HG02981 (cell line): ENCODE measurements around the gene AZU1.

Experiments
- ATAC-seq: cut with Tn5 transposase; IDR thresholded peaks from one replicate; pipeline ENCODE4 v1.9.1; 2021; ENCODE audit warnings: mild to moderate bottlenecking, moderate library complexity; ENCODE audit not compliant: unreplicated experiment

AZU1 gene, protein sequence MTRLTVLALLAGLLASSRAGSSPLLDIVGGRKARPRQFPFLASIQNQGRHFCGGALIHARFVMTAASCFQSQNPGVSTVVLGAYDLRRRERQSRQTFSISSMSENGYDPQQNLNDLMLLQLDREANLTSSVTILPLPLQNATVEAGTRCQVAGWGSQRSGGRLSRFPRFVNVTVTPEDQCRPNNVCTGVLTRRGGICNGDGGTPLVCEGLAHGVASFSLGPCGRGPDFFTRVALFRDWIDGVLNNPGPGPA

DNA sequence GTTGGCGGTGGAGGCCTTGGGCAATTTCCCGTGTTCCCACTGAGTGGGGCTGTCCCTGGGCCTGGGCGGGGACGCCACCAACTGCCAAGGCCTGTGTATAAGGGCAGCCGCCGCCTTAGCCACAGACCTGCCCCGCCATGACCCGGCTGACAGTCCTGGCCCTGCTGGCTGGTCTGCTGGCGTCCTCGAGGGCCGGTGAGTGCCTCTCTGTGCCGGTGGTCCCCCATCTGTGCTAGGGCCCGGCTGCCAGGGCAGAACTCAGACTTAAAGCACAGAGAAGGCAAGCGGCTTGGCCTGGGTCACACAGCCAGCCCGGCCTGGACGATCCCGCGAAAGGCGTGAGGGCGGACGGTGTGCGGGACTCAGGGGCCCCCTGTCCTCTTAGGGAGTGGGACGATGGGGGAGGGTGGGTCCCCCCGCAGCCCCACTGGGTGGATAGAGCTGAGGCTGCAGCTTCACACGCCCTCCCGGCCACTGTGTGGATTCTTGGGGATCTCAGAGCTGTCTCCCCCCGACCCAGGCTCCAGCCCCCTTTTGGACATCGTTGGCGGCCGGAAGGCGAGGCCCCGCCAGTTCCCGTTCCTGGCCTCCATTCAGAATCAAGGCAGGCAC, at the start of gene AZU1:
TSS of gene AZU1 (plus strand) at position 128 of the 612 bp plus-strand sequence. CDS start at position 138, 10 bp downstream.
- ATAC-seq, result no peak

DNA sequence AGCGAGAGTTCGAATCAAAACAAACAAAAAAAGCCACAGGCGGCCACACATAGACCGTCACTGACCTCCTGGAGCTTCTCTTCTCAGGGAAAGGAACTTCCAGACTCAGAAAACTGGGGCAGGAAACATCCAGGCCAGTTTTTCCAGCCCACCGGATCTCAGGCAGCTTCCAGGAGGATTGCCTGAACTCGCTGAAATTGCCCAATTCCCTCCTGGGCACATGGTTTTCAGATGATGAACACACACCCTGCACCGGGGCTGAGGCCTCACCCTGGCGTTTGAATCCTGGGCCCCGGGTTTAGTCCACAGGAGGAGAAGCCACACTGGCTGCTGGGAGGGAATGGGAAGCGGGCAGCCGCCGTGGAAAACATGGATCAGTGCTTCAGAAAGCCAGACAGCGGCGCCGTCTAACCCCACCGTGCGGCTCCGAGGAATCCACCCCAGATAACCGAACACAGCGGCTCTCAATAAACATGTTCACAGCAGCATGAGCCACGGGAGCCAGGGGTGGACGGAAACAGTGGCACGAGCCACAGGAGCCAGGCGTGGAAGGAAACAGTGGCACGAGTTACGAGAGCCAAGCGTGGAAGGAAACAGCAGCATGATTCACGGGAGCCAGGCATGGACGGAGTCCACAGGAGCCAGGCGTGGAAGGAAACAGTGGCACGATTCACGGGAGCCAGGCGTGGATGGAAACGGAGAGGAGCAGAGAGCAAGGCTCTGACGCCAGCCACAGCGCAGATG, 48.6 kb upstream of the AZU1 start:
- ATAC-seq, result no peak

DNA sequence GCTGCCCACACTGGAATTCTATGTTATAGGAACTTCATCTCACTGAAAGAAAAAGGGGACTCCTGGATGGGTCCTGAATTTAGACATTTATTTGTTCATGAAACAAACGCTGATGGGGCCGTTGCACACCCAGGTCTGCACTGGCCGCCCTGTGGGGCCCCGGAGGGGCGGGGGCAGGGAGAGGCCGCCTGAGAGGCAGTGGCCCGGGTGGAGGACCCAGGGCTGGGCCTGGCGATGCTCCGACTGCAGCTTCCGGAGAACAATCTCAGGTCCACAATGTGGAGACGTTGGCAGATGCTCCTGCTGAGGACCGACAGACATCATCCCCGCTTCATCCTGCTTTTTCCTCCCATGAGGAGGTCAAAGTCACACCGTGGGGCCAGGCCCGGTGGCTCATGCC, 46.7 kb upstream of the AZU1 start:
- no peak for ATAC-seq

DNA sequence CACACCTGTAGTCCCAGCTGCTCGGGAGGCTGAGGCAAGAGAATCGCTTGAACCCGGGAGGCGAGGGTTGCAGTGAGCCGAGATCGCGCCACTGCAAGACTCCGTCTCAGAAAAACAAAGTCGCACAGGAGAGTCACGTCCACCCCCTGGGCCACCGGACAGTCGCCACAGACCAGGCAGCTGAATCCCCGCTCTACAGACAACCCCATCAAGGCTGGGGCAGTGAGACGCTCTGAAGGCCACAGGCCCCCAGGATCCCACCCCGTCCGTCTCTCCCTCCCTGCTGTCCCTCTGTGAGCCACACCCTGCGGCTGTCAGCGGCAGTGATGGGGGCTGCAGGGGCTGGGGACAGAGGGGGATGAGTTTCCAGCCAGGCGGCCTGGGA, 45.8 kb upstream of the AZU1 start:
- no peak for ATAC-seq

DNA sequence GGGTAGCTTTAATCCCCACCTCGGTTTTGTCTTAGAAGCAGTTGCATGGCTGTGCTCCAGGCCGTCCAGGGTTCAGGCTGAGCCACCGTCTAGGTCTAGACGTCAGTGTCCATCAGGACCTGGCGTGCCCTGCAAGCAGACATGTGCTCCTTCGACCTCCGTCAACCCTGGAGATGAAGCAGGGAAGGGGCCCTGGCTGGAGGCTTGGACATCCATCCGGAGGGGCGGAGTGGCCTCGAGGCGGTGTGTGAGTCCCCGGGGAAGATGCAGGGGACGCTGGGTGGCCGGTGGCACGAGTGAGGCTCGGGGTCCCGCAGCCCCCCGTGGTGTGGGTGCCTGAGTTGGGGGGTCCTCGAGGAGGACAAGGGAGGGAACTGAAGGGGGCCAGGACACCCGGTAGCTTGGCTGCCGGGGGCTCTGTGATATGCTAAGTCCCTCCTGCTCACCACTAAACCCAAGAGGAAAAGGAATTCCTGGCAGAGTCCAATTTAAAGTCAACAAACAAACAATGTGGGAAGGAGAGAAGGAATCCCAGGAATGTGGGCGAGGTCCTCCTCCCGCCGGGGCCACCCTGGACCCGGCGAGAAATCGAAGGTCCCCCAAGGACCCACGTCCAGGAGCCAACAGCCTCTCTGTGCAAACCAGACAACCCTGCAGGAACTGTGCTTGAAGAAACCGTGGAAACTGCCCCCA, 45.3 kb upstream of the AZU1 start:
- ATAC-seq, result no peak

DNA sequence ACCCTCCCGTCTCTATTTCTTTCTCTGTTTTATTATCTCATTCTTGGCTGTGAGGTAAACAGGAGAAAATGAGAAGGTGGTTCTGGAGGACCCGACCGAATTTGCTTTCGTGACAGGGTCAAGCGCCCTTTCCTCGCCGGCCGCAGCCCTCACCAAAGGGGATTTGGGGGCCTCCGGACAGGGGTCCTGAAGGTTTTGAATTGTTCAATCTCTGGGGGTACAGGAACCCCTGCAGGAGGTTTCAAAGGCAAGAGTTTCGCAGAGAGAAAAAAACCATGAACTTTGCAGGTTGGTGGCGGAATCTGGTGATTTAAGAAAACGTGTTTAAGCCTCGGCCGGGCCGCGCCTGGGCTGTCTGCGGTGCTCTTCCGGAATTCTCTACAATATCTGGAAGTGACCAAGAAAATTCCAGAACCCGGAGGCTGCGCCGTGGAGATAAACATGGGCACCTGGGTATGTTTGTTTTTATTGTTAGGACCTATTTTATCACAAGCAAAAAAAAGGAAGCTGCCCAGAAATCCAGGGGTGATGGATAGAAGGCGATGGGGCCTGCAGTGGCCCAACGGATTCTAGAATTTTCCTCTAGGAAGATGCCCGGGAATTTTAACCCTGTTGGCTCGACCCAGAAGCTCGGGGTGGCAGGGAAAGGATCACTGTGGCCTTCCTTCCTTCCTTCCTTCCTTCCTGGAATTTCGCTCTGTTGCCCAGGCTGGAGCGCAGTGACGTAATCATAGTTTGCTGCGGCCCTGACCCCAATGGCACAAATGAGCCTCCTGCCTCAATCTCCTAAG, 44.6 kb upstream of the AZU1 start:
- no peak for ATAC-seq

DNA sequence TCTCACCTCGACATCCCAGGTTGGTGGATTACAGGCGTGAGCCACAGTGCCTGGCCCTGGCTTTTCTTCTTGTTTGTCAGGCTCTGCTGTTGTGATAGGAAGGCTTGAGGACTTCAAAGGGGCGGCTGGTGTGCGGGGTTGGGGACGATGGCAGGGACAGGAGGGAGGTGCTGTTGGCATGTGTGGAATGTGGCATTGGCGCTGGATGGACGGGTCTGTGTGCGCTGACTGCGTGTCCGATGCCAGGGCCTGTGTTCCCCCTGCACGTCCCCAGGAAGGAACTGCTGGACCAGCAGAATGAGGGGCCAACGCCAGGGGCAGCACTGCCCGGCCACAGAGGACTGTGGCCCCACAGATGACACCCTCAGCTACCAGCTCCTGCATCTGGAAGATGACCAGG, 43.1 kb upstream of the AZU1 start:
- ATAC-seq, result no peak

DNA sequence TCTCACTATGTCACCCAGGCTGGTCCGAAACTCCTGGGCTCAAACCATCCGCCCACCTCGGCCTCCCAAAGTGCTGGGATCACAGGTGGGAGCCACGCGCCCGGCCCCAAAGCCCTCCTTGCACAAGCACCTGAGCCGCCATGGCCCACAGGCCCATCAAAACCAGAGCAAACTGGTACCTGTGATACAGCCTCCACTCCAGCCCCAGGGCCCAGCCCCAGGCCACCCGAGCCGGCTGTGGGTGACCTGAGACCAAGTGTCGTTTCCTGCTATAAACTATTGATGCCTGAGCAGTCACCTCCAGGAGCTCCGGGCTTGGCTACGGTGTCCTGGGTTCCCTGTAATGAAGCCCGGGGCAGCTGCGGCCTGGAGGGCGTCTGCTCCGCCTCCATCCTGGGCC, 40.1 kb upstream of the AZU1 start:
- no peak for ATAC-seq

DNA sequence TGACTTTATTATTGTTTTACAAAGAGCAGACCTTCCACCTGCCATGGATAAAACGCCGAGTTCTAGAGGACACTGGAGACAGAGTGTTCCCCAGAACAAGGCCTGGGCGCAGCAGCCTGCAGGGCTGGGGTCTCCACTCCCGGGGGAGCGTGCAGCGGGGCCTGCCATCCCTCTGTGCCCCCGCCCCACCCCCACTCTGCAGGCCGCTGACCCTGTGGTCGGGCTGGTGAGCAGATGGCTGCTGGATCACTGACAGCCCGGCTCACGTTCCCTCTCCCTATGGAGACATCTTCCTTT, 39.0 kb upstream of the AZU1 start:
- ATAC-seq, result no peak

DNA sequence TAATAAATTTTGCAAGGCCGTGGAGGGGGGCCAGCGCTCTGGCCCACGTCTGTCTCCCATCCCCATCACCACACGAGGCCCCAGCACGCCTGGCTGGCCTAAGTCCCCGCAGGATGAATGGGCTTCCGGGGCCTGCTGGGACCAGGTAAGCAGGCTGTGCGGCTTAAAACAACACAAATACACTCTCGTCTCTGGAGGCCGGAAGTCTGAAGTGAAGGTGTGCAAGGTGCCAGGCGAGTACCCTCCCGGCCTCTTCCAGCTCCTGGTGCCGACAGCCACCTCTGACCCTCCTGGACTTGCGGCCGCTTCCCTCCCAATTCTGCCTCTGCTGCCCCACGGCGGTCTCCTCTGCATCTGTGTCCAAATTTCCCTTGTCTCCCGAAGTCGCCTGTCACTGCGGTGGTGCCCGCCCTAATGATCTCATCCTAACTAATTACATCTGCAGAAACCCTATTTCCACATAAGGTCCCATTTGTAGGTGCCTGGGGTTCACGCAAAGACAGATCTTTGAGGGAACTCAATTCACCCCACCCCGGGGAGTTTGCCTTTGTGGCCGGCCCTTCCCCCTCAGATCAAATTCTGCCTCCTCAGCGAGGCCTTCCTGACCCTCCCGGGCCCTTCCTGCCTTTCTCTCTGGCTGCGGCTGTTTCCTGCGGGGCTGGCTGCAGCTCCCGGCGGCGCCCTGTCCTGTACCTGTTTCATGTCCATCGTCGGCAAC, 38.5 kb upstream of the AZU1 start:
- ATAC-seq, result no peak

DNA sequence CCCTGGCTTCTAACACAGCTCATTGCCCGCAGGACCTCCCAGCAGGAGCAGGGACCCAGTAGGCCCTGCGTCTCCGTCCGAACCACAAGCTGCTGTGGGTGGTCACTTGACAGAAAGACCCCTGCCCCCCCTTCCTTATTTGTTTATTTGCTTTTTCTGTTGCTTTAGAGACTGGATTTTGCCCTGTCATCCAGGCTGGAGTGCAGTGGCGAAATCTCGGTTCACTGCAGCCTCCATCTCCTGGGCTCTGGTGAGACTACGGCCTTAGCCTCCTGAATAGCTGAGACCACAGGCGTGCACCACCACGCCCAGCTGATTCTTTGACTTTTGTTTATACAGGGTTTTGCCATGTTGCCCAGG, 38.0 kb upstream of the AZU1 start:
- ATAC-seq, result no peak

DNA sequence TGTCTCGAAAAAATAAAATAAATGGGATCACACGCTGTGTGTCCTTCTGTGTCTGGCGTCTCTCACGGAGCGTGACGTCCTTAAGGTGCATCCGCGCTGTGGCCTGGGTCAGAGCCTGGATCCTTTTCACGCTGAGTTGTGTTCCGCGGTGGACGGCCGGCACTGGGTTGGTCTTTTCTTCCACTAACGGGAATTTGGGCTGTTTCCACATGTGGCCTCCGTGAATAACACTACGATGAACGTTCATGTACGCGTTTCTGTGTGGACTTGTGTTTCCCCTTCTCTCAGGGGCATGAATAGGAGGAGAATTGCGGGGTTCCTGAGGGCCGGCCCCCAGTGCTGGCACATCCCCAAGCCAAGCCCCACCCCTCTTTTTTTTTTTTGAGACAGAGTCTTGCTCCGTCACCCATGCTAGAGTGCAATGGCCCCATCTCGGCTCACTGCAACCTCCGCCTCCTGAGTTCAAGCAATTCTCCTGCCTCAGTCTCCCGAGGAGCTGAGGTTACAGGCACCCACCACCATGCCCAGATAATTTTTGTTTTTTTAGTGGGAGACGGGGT, 36.5 kb upstream of the AZU1 start:
- no peak for ATAC-seq

DNA sequence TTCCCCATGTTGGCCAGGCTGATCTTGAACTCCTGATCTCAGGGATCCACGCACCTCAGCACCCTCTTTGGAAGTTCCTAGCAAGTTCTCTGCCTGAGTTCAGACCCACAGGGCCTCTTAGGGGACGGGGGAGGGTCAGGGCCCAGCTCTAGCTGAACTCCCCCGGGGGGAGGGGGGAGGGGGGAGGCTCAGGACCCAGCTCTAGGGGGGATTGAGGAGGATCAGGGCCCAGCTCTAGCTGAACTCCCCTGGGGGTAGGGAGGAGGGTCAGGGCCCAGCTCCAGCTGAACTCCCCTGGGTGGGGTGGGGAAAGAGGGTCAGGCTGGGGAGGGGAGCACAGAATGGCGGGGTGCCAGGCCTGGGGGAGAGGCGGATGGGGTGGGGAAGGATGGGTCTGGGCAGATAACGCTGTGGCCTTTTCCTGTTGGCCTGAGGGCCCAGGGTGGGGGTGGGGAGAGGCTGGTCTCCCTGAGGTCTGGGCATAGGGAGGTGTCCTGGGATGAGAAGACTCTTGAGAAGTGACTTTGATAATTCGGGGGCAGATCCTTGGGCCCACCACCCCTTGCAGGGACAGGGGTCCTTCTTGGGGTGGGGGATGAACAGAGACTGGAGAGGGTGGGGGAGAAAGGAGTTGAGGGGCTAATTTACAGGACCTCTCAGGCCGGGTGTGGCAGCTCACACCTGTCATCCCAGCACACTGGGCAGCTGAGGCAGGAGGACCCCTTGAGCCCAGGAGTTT, 35.9 kb upstream of the AZU1 start:
- ATAC-seq, result no peak

DNA sequence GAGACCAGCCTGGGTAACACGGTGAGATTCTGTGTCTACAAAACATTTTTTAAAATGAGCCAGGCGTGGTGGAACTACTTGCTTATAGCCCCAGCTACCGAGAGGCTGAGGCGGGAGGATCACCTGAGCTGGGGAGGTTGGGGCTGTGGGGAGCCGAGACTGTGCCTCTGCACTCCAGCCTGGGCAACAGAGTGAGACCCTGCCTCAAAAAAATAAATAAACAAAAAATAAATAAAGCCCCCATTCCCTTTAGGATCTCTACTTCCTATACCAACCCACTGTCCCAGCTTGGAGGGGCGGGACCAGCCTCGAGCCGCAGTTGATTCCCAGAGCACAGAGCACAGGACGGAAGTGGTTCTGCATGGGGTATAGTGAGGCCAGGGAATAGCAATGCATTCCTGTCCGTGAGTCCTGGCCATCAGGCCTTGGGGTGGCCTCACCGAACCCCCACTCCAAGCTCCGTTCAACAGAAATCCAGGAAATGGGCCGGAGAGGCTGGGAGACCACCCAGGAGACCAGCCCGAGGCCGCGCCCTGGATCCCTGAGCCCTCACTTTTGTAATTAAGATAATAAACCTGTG, 35.2 kb upstream of the AZU1 start:
- no peak for ATAC-seq

DNA sequence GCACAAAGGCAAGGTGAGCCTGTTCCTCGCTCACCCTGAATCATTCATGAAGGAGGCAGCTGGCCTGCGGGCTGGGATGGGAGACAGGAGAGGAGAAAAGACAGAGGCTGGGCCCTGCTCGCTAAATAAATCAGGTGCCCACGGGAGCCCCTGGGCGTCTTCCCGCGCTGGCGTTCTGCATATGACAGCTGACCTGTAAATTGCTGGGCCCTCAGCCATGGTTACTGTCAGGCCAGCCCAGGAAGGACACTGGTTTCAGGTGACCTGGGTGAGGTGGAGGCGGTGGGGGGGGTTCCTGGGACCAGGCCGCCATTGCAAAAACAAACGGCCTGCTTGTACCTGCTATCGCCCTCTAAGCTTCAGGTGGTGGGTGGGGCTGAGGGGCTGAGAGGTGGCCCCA, 33.8 kb upstream of the AZU1 start:
- ATAC-seq, result no peak

DNA sequence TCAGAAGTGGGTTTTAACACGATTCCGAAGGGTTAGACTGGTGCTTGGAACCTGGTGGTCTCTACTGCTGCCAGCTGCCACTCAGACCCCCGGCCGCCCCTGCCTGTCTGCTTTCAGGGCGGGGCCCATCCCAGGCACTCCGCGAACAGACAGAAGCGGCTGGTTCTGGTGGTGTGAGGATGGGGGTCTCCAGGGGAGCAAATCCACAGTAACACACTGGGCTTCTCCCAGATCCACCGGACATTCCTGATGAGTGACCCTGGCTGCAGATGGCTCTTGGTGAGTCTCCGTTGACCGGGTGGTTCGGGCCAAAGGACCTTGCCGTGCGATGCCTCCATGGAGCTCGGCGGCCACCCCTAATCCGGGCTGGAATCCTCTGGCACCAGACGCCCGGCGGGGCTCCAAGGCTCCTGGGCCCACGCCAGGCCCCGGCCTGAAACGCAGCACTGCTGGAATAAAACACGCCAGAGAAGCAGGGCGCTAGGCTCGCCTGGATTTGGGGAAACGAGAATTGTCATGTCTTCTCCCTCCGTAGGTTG, 32.5 kb upstream of the AZU1 start:
- no peak for ATAC-seq

DNA sequence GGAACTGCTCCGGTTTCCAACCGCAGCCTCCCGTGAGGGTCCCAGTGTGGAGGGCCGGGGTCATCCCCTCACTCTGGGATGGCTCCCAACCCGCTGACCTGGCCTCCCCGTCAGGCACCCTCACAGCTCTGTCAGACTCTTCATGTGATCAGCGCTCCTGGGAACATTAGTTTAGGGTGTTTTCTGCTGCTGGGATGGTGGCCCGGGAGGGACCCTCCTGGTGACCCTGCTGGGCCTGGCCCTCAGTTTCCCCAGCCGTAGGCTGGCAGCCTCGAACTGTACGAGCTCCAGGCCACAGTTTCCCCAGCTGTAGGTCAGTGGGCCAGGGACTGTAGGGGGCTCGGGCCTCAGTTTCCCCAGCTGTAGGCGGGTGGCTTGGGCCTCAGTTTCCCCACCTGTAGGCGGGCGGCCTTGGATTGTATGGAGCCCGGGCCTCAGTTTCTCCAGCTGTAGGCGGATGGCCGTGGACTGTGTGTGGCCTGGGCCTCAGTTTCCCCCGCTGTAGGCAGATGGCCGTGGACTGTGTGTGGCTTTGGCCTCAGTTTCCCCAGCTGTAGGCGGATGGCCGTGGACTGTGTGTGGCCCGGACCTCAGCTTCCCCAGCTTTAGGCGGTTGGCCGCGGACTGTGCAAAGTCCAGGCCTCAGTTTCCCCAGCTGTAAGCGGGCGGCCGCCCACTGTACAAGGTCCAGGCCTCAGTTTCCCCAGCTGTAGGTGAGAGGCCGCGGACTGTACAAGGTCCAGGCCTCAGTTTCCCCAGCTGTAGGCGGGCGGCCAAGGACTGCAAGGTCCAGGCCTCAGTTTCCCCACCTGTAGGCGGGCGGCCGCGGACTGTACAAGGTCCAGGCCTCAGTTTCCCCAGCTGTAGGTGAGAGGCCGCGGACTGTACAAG, 31.7 kb upstream of the AZU1 start:
- no peak for ATAC-seq
